SU-DHL-6 (cell line): ENCODE measurements around the gene CACNB3.

Experiments
- EZH2phosphoT487 ChIP-seq: fragments of 200-600 bp; sonication (generic), shearing (Covaris generic); conservative IDR thresholded peaks from 2 replicates; pipeline ENCODE4 v1.6.1; 2018; ENCODE audit warnings: mild to moderate bottlenecking, antibody characterized with exemption, low read length, moderate library complexity, mixed read lengths
- TF ChIP-seq, protein P1 (sequence below): fragments of 200-600 bp; sonication (generic); IDR thresholded peaks from one replicate; pipeline ENCODE4 v1.5.1; 2017; ENCODE audit warnings: antibody characterized with exemption, mild to moderate bottlenecking, low read length, moderate library complexity; ENCODE audit not compliant: insufficient read depth, poor library complexity, severe bottlenecking

DNA sequence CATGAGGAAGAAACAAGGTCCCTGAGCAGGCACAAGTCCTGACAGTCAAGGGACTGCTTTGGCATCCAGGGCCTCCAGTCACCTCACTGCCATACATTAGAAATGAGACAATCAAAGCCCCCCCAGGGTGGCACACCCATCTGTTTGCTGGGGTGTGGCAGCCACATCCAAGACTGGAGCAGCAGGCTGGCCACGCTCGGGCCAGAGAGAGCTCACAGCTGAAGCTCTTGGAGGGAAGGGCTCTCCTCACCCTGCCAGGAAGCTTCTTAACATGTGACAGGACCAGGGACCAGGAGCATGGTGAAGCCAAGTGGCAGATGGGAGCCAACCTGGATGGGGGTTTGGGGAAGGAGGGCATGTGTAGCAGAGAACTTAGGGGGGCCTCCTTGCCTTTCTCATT is 10.0 kb downstream of the CACNB3 start:
- TF ChIP-seq, protein P1, sequence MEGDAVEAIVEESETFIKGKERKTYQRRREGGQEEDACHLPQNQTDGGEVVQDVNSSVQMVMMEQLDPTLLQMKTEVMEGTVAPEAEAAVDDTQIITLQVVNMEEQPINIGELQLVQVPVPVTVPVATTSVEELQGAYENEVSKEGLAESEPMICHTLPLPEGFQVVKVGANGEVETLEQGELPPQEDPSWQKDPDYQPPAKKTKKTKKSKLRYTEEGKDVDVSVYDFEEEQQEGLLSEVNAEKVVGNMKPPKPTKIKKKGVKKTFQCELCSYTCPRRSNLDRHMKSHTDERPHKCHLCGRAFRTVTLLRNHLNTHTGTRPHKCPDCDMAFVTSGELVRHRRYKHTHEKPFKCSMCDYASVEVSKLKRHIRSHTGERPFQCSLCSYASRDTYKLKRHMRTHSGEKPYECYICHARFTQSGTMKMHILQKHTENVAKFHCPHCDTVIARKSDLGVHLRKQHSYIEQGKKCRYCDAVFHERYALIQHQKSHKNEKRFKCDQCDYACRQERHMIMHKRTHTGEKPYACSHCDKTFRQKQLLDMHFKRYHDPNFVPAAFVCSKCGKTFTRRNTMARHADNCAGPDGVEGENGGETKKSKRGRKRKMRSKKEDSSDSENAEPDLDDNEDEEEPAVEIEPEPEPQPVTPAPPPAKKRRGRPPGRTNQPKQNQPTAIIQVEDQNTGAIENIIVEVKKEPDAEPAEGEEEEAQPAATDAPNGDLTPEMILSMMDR, result no peak
- no peak for TF ChIP-seq EZH2phosphoT487
